Endothelial cell of umbilical vein (primary cell): ENCODE measurements around the gene RHOC. TPM values are rescaled to one million over a fixed set of nuclear protein-coding genes. Genes with fewer than 3 reads are reported as not detected.

Experiments used
- BruUV-seq: library from RNA; stranded (reverse); fragments of 400-500 nt; replicated peaks from 2 replicates; lab custom pipeline; 2021; lab: Mats Ljungman, UMichigan
- CTCF ChIA-PET: fragments of 300-600, 350-600 bp; sonication (Branson Sonifier 250); formaldehyde crosslinking; loops from one replicate; lab custom pipeline; 2021; ENCODE audit warnings: antibody characterized with exemption, inconsistent platforms; lab: Charles Lee
- POLR2A ChIA-PET: fragments of 300-600, 350-600 bp; sonication (Branson Sonifier 250); formaldehyde crosslinking; loops from one replicate; lab custom pipeline; 2021; ENCODE audit warnings: antibody characterized with exemption, inconsistent platforms; lab: Charles Lee
- DNase-seq: peaks from one replicate; pipeline ENCODE4 v3.0.0-alpha.2; 2011; ENCODE audit warnings: low read depth, low spot score
- FAIRE-seq: peaks from 2 replicates; lab custom pipeline; 2011; peaks lifted over from hg19 to GRCh38; lab: Jason Lieb, UNC
- H2AFZ ChIP-seq: 2 replicates; pipeline ENCODE4 v1.6.0; 2012; ENCODE audit warnings: low read depth, low read length, control low read depth, inconsistent platforms
- H3K27ac ChIP-seq: 2 replicates; pipeline ENCODE4 v1.5.1; 2011; ENCODE audit warnings: low read depth, mild to moderate bottlenecking, control low read depth, low read length, moderate library complexity; ENCODE audit not compliant: insufficient read depth
- H3K27me3 ChIP-seq, 2 experiments: 2 replicates each; pipeline versions ENCODE4 v1.6.0 to v1.6.1; 2011; ENCODE audit warnings: low read length in 2 of 2, mixed read lengths in 1 of 2; ENCODE audit not compliant: control insufficient read depth in 2 of 2, insufficient read depth in 2 of 2
- H3K36me3 ChIP-seq, 2 experiments: 2 replicates in 1 of 2; 3 replicates in 1 of 2; pipeline ENCODE4 v1.5.1; 2011; ENCODE audit warnings: low read length in 2 of 2, mild to moderate bottlenecking in 1 of 2, moderate library complexity in 1 of 2; ENCODE audit not compliant: control insufficient read depth in 2 of 2, insufficient read depth in 2 of 2; ENCODE audit errors: extremely low read depth in 1 of 2
- H3K4me1 ChIP-seq: 3 replicates; pipeline ENCODE4 v1.5.1; 2011; ENCODE audit warnings: mild to moderate bottlenecking, low read length; ENCODE audit not compliant: control insufficient read depth, insufficient read depth; ENCODE audit errors: extremely low read depth
- H3K4me2 ChIP-seq: 2 replicates; pipeline ENCODE4 v1.6.1; 2011; ENCODE audit warnings: low read length, control low read depth, mixed read lengths; ENCODE audit not compliant: insufficient read depth
- H3K4me3 ChIP-seq, 3 experiments: fragments of 200-600 bp in 1 of 3; sonication (generic), shearing (Covaris generic) in 1 of 3; replicated peaks in 1 of 3; 2 replicates each; pipeline ENCODE4 v1.5.1; 2011 to 2016; ENCODE audit warnings: control low read depth in 3 of 3, low read length in 3 of 3, mild to moderate bottlenecking in 2 of 3, inconsistent platforms in 1 of 3, low read depth in 1 of 3, moderate library complexity in 1 of 3; ENCODE audit not compliant: insufficient read depth in 1 of 3
- H3K79me2 ChIP-seq: 2 replicates; pipeline ENCODE4 v1.6.0; 2012; ENCODE audit warnings: low read length, inconsistent platforms; ENCODE audit not compliant: control insufficient read depth, insufficient read depth
- H3K9ac ChIP-seq: replicated peaks from 2 replicates; pipeline ENCODE3; 2011; ENCODE audit warnings: low read length, control low read depth; ENCODE audit not compliant: insufficient read depth; ENCODE audit errors: extremely low read depth
- H3K9me1 ChIP-seq: replicated peaks from 3 replicates; pipeline ENCODE4 v1.6.0; 2011; ENCODE audit warnings: mild to moderate bottlenecking, low read length; ENCODE audit not compliant: control insufficient read depth, insufficient read depth; ENCODE audit errors: extremely low read depth
- H3K9me3 ChIP-seq: replicated peaks from 2 replicates; pipeline ENCODE4 v1.5.1; 2012; ENCODE audit warnings: low read length, inconsistent platforms; ENCODE audit not compliant: control insufficient read depth, insufficient read depth
- H4K20me1 ChIP-seq: replicated peaks from 2 replicates; pipeline ENCODE3; 2011; ENCODE audit warnings: mild to moderate bottlenecking, low read length; ENCODE audit not compliant: control insufficient read depth, insufficient read depth; ENCODE audit errors: extremely low read depth
- CTCF ChIP-seq, 2 donors: IDR thresholded peaks; 1 replicate in 1 of 2; 2 replicates in 1 of 2; pipeline ENCODE4 v1.5.1; 2011; ENCODE audit warnings: low read length in 2 of 2, mild to moderate bottlenecking in 2 of 2, moderate library complexity in 2 of 2, control low read depth in 1 of 2, inconsistent platforms in 1 of 2, low read depth in 1 of 2; ENCODE audit not compliant: insufficient read depth in 1 of 2; ENCODE audit errors: extremely low read depth in 1 of 2
- MYC ChIP-seq: IDR thresholded peaks from one replicate; pipeline ENCODE4 v1.6.1; 2011; ENCODE audit warnings: mild to moderate bottlenecking, low read depth, low read length
- dilution Hi-C: fragments of 300-500 bp; cut with MboI; formaldehyde crosslinking; loops from one replicate; pipeline ENCODE4 v1.15.0; 2019; ENCODE audit warnings: low sequenced_read_pairs; ENCODE audit not compliant: extremely low pct_ligation_motif_present
- intact Hi-C: fragments of 100-400 bp; cut with micrococcal nuclease; formaldehyde crosslinking; loops from one replicate; pipeline ENCODE4 v1.10.0; 2022
- polyA plus RNA-seq, 4 experiments: library from polyadenylated mRNA; depleted of rRNA in 3 of 4; stranded (reverse) in 3 of 4; unstranded in 1 of 4; fragments of >200 nt; gene quantifications; 2 replicates each; pipeline versions ENCODE4 v1.2.1 to v1.2.3, GENCODE V29; 2011 to 2012; ENCODE audit warnings: missing spikeins in 1 of 4
- total RNA-seq: library from RNA; stranded (reverse); gene quantifications from 2 replicates; pipeline ENCODE4 v1.2.3, GENCODE V29; 2021

RHOC gene
- total and polyA plus RNA-seq, 2 donors (not counting 3 experiments of a cell fraction or from before 2014, with no cell fraction given): 699 to 1,244 TPM

GRCh38 chr1:112716133-112716720 lies 9.3 kb upstream of the RHOC start:
- FAIRE-seq: peak; percentile 94
- no peaks in the 10 kb centered on the region for H3K27me3 ChIP-seq
- dilution Hi-C loops (loop anchor here (5.0 kb wide), 1 partner anchor 81 kb away; no protein-coding TSS in a partner anchor), intact Hi-C loops (loop anchor here (1.0 to 10.0 kb wide), 12 partner anchors 29 to 1261 kb away; partner anchors contain the start of genes AP4B1, DCLRE1B, LRIG2 and MAGI3)
- ChIA-PET POLR2A (interaction anchor here (1.5 kb wide), 1 partner anchor 11 kb away, joined by 8 read pairs; no protein-coding TSS in a partner anchor), CTCF (interaction anchor here (0.9 to 10.5 kb wide), 21 partner anchors 9 to 962 kb away, joined by 3 to 441 read pairs (median 6); partner anchors contain the start of genes LRIG2, MOV10 and RHOC)
- H3K27ac ChIP-seq: no peak overlapping the region
- TF ChIP-seq CTCF (IDR thresholded peaks at IDR 0.05; ENCODE audit: extremely low read depth in 1 of 2, insufficient read depth in 1 of 2, low read depth in 1 of 2, low read length in 2 of 2) (peak; percentile 94 to 96), MYC (no peak)
- no peaks in the 10 kb centered on the region for H3K9me1 ChIP-seq
- DNase-seq: peak; percentile 91
- peak overlapping the region; percentile 78 for H3K4me2 ChIP-seq
- H2AFZ ChIP-seq: peak overlapping the region; percentile 53
- H3K9ac ChIP-seq: no peak overlapping the region
- H3K4me3 ChIP-seq: peak overlapping the region in 2 of 3 experiments; percentile 42 to 45
- H3K79me2 ChIP-seq: no peaks in the 10 kb centered on the region
- BruUV-seq: no TSS peak
- no peaks in the 10 kb centered on the region for H3K9me3 ChIP-seq
- H3K4me1 ChIP-seq: peaks cover 11% of the 10 kb centered on the region
- no peaks in the 10 kb centered on the region for H3K36me3 ChIP-seq
- H4K20me1 ChIP-seq: no peaks in the 10 kb centered on the region
